Left forelimb (tissue), 1 donor: ENCODE data around the gene ELAVL1.
"Not testable (repeated sequence)": the region's sequence is repeated elsewhere in the genome, so short reads cannot be mapped to it uniquely, and the experiment has no call there.

Experiments used
- DNase-seq: peaks from one replicate; pipeline ENCODE4 v3.0.0-alpha.2; 2018; ENCODE audit warnings: low spot score

Gene ELAVL1

GRCh38 chr19:7921302-7921966 is 84.0 kb downstream of the ELAVL1 start:
- no peak for DNase-seq

- peak; percentile 99 for DNase-seq
These were observed 84.7 kb downstream of the ELAVL1 start for GRCh38 chr19:7920519-7921301.

GRCh38 chr19:7919610-7920518 is 85.6 kb downstream of the ELAVL1 start, which contains the start of gene SNAPC2:
TSS of gene SNAPC2 (plus strand) at chr19:7920338. CDS start at chr19:7920367, 29 bp downstream.
- DNase-seq, result peak; percentile 98

GRCh38 chr19:7918615-7919421 is 86.6 kb downstream of the ELAVL1 start:
- DNase-seq, result no peak

GRCh38 chr19:7918062-7918614 is 87.3 kb downstream of the ELAVL1 start:
- not testable (repeated sequence) for DNase-seq

- no peak for DNase-seq
These were observed 88.0 kb downstream of the ELAVL1 start for GRCh38 chr19:7917267-7918061.

GRCh38 chr19:7916955-7917266 is 88.5 kb downstream of the ELAVL1 start:
- no peak for DNase-seq

GRCh38 chr19:7916103-7916954 is 89.1 kb downstream of the ELAVL1 start:
- no peak for DNase-seq

- DNase-seq, result no peak
These were observed 90.0 kb downstream of the ELAVL1 start for GRCh38 chr19:7915250-7916102.

GRCh38 chr19:7914598-7915045 is 90.8 kb downstream of the ELAVL1 start, which contains the start of gene TGFBR3L:
TSS of gene TGFBR3L (plus strand) at chr19:7914830.
- DNase-seq, result no peak

GRCh38 chr19:7914099-7914498 is 91.3 kb downstream of the ELAVL1 start:
- DNase-seq, result no peak

GRCh38 chr19:7913652-7914051 is 91.8 kb downstream of the ELAVL1 start:
- no peak for DNase-seq

GRCh38 chr19:7912697-7913564 is 92.5 kb downstream of the ELAVL1 start:
- no peak for DNase-seq

GRCh38 chr19:7912144-7912696 is 93.2 kb downstream of the ELAVL1 start:
- no peak for DNase-seq

GRCh38 chr19:7911508-7912143 is 93.8 kb downstream of the ELAVL1 start:
- no peak for DNase-seq

GRCh38 chr19:7910321-7911161 is 94.9 kb downstream of the ELAVL1 start:
- no peak for DNase-seq
